OCI-LY3 (cell line): ENCODE measurements around the gene ATPAF2.

Experiments
- EZH2phosphoT487 ChIP-seq: fragments of 200-600 bp; shearing (Covaris generic); IDR thresholded peaks from 2 replicates; pipeline ENCODE4 v1.6.1; 2018; ENCODE audit warnings: antibody characterized with exemption, mixed run types, low read depth
- TF ChIP-seq, protein P1 (sequence below): fragments of 200-600, 300-600 bp; sonication (generic); IDR thresholded peaks from 2 replicates; pipeline ENCODE4 v1.5.1; 2014; ENCODE audit warnings: antibody characterized with exemption, low read length, low read depth

GRCh38 chr17:18076936-18077335 lies 38.0 kb upstream of the ATPAF2 start:
- TF ChIP-seq, protein P1, sequence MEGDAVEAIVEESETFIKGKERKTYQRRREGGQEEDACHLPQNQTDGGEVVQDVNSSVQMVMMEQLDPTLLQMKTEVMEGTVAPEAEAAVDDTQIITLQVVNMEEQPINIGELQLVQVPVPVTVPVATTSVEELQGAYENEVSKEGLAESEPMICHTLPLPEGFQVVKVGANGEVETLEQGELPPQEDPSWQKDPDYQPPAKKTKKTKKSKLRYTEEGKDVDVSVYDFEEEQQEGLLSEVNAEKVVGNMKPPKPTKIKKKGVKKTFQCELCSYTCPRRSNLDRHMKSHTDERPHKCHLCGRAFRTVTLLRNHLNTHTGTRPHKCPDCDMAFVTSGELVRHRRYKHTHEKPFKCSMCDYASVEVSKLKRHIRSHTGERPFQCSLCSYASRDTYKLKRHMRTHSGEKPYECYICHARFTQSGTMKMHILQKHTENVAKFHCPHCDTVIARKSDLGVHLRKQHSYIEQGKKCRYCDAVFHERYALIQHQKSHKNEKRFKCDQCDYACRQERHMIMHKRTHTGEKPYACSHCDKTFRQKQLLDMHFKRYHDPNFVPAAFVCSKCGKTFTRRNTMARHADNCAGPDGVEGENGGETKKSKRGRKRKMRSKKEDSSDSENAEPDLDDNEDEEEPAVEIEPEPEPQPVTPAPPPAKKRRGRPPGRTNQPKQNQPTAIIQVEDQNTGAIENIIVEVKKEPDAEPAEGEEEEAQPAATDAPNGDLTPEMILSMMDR = no peak
- no peak for TF ChIP-seq EZH2phosphoT487
